Activated CD4-positive, alpha-beta T cell treated with anti-CD3 and anti-CD28 coated beads, Interleukin-2, amount 50 U/mL, for 24 hours (primary cell): ENCODE results near the gene WASL.

Experiments used
- DNase-seq, 2 donors: peaks; one replicate each; pipeline ENCODE4 v3.0.0-alpha.2; 2020; ENCODE audit warnings: low read depth in 1 of 2, low spot score in 1 of 2

WASL gene

DNA sequence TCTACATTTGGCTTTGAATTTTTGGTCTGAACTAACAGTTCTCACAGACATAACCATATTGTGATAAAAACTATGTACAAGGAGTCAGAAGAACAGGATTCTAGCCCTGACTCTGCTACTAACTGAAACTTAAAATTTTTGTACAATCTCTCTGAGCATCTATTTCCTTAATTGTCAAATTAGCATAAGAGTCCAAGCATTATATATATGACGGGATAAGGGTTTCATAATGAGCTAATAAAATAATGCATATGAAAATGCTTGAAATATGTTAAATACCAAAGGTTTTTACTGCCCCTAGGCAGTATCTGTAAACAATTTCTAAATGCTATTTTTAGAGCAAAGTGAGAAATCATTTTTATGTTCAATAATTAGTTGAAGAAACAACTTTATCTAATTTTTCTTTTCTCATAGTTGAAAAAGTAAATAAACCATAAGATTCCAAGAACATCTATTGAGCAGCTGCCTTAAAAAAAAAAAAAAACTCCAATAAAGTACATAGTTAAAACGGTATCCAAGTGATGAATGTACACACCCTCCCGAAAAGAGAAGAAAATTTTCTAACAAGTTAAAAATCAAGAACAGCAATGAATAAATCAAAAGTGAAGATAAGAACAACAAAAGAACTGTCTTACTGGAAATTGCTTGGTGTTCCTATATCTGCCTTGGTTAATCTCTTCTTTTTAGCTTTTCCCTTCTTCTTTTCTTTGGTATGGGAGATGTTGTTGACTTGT is 52.7 kb downstream of the WASL start:
- no peak for DNase-seq

- no peak for DNase-seq
Measured at GRCh38 chr7:123692471-123692877, 56.3 kb downstream of the WASL start.

GRCh38 chr7:123690550-123690949 is 58.3 kb downstream of the WASL start:
- no peak for DNase-seq

DNA sequence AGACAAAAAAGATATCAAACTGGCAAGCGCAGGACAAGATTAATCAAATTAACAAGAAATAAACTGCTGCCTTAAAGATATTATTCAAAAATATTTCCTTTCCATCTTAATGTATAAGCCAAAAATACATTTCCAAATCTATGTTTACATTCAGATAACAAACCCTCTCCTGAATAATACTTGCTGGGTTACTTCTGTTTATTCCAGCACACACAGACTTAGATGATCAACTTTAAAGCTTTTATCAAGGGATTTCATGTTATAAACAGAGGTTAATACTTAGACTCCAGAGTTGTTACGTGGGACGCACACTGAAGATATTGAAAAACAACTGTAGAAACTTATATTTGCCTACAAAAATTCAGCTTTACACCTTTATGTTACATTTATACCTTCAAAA is 59.6 kb downstream of the WASL start:
- DNase-seq = no peak

DNA sequence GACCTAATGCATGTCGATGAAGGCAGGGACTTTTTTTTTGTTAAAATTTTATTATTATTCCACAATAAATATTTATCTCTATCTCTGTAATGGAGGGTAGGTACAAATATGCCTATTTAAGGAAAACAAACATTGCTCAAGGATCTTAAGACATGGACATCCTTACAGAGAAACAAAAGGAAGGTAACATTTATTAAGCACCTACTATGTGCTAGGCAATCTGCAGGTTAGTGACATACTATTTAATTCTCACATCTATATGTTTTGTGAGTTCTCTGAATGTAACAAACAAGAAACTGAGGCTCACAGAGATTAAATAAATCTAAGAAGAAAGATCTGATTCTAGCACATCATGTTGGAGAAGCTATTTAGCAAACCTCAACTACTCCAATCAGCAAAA is 61.1 kb downstream of the WASL start:
- DNase-seq = no peak

GRCh38 chr7:123687161-123687560 is 61.6 kb downstream of the WASL start:
- no peak for DNase-seq

DNA sequence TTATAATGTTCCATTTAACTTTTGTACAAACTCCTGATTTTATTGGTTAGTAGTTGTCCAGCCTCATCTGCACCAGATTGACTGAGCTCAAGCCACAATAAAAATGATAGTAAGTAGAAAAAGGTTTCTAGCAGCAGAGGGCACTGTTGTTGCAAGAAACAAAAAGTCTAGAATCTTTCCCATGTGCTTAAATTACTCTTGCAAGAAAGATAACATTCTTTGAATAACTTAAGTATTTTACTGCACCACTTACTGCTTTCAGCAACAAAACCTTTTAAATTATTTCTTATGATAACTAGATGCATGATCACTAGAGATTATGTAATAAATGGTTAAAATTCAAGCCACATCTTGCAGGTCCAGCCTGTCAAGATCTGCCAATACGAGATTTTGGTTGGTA is 66.1 kb downstream of the WASL start:
- no peak for DNase-seq

DNA sequence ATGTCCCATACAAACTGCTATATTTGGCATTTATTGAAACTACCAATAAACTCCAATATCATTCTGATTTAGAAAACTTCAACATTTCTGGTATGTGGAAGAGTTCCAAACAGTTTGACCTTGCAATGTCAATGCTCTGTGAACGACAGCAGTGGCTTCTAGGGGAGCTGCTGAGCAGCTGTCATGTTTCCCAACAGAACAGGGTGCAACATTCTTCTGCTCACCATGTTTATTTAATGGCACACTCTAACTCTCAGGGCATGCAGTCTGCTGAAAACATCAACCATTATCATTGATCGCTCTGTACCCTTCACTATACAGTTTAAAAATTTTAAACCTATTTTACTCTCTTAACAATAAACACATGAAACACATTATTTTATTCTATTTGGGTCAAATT is 67.2 kb downstream of the WASL start:
- DNase-seq = no peak

DNA sequence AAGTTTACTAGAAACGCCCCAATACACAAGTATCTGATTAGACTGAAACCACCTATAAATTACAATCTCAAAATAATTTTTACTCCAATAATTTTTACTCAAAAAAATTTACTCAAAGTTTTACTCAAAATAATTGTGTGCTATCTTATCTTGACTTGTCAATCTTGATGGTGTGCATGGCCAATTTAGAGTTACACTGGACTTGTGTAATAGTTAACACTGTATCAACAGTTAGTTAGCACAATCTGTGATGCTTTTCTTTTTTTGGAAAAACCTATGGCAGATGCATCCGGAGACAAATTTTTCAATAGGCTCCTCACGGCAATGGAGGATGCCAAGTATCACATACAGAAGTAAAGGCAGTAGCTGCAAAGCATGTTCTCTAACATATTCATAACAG is 68.2 kb downstream of the WASL start:
- DNase-seq = no peak

- DNase-seq = no peak
Measured at GRCh38 chr7:123679614-123680013, 69.2 kb downstream of the WASL start.

GRCh38 chr7:123677061-123677715 is 71.6 kb downstream of the WASL start:
- DNase-seq = no peak

DNA sequence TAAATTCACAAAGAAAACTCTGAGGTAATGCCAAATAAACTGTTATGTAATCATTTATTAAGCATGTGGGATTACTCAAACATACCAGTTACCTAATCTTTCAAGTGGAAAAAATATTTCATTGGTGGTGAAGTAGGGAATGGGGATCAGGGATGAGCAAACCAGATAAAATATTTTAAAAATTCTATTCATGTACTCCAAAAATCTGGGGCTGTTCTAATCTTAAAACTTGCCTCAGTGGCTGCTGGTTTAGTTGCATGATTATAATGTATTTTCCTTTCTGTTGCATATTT is 73.7 kb downstream of the WASL start:
- no peak for DNase-seq

- DNase-seq = no peak
Measured at GRCh38 chr7:123674399-123675180, 74.2 kb downstream of the WASL start.

DNA sequence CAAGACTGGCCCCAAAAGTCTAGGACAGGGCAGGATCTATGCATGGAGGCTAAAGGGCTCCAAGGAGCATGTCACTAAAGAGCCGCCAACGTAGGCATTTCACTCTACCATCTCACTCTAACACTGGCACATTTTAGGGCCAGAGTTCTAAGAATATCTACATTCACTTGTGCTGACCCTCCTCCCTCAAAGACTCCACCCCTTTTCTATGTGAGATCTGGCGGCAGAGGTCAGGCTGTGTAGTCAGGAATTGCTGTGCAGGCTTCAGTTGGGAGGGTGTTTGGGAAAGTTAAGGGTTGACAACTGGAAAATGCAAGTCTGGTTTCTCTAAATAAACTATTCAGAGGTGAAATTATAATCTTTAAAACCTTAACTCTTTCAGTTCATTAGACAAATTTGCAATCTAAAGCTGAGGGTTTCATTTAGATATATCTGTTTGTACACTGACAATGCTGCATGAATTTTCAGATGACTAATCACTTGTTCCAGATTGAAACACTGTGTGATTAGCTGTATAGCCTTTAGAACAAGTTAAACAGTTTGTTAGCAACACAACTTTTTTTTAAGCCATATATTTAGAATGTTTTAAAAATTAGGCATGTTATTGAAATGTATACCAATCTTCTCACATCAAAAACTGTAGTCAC is 74.9 kb downstream of the WASL start:
- no peak for DNase-seq

DNA sequence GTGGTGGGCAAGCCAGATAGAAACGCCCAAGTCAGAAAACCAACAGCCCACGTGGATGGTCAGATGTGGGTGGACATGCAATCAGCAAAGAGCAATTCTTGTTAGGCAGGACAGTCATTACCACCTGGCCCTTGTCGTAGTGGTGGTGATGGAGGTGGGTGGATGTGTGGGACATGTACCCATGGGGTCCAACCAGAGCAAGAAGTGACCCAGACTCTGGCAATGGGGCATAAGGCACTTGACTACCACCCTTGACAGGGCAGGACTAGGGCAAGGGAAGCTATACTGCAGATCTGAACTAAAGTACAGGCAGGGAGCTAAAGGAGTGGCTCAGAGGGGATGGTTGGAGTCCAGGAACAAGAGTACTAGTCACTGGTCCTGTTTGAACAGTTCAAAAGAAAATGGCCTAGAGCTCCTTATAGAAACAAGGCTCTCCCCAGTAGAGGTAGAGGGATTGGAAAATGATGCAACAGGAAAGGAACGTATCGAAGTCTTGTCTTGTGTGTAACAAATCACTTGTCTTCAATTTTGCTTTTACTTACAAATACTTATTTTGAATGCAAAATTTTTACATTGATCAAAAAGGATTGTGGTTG is 75.6 kb downstream of the WASL start:
- DNase-seq = no peak

DNA sequence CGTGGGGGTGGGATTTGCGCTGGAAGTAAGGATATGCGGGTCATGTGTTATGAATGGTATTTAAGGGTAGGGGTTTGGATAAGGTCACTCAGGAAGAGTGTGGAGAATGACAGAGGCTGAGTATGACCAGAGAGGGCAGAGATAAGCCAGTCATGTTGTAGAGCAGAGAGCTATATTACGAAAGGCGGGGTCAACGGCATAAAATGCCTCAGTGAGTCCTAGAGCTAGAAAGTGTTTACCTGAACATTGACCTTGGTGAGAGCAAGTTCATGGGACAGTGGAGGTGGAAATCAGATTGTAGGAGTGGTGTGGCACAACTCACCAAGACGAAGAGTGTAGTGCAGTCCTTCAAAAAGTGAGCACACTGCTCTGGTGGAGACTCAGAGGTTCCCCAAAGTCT is 79.3 kb downstream of the WASL start:
- no peak for DNase-seq

GRCh38 chr7:123666492-123666891 is 82.3 kb downstream of the WASL start:
- DNase-seq = no peak

GRCh38 chr7:123665896-123666295 is 82.9 kb downstream of the WASL start:
- DNase-seq = no peak

DNA sequence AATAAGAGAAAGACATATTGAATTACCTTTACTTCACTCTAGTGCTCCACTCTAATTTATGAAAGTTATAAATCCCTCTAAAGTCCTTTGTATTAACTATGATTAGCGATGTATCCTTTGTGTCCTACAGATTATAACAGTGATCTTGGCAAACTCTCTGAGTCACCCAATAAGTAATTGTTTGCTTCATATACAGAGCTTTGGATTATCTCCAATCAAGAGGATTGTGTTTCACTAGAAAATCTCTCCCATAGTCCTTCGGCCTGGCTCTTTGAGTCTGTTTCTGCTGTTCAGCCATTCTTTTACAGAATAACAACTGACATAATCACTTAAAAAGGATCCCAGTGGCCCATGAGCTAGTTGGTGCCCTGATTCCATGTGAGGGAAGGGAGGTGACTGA is 83.6 kb downstream of the WASL start:
- no peak for DNase-seq

- DNase-seq = no peak
Measured at GRCh38 chr7:123663200-123663599, 85.6 kb downstream of the WASL start.

DNA sequence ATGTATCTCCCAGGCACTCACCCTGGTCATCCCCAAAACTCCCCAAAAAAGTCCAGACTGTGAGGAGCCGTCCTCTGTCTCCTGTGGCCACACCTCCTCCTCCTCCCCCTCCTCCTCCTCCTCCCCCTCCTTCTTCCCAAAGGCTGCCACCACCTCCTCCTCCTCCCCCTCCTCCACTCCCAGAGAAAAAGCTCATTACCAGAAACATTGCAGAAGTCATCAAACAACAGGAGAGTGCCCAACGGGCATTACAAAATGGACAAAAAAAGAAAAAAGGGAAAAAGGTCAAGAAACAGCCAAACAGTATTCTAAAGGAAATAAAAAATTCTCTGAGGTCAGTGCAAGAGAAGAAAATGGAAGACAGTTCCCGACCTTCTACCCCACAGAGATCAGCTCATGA is 86.0 kb downstream of the WASL start:
- no peak for DNase-seq

DNA sequence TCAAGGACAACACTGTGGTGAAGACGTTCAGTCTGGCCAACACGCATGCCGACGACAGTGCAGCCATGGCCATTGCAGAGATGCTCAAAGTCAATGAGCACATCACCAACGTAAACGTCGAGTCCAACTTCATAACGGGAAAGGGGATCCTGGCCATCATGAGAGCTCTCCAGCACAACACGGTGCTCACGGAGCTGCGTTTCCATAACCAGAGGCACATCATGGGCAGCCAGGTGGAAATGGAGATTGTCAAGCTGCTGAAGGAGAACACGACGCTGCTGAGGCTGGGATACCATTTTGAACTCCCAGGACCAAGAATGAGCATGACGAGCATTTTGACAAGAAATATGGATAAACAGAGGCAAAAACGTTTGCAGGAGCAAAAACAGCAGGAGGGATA is 86.5 kb downstream of the WASL start:
- DNase-seq = no peak
